ENCODE data around the gene TREX2.

TREX2 gene, protein sequence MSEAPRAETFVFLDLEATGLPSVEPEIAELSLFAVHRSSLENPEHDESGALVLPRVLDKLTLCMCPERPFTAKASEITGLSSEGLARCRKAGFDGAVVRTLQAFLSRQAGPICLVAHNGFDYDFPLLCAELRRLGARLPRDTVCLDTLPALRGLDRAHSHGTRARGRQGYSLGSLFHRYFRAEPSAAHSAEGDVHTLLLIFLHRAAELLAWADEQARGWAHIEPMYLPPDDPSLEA

DNA sequence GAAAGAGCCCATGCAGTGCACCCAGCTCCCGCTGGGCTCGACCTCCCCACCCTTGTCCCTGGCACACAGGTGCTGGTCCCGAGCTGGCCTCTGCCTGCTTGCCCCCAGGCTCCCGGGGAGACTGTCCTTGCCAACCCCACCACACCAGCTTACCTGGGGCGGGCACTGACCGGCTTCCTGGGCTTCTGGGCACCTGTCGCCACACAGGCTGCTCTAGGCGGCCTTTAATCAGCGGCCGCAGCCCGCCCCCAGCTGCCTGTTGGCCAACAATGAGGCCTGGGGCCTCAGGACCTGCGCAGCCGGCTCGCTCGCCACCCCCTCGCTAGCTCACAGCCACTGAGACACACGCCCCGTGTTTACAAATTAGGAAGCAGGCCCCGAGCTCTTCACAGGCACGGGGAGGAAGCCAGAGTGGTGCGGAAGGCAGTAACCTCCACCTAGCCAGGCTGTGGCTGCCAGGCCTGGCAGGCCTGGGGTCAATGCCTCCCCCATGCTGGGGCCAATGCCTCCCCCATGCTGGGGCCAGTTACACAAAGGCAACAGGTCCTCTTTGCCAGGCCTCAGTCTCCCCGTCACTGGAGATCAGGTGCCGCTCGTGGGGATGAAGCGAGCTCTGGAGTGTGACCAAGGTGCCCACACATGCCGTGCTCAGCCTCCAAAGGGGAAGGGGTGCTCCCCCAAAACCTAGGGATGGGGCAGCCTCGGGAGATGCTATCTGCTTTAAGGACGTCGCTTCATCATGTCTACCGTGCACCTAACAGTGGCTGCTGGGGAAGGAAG, at the start of gene TREX2:
TREX2 (minus strand) TSS at position 201 of the 780 bp plus-strand sequence. CDS start 626 bp downstream, outside the sequence.
- no peak for DNase-seq (ENCODE audit: low spot score)

DNA sequence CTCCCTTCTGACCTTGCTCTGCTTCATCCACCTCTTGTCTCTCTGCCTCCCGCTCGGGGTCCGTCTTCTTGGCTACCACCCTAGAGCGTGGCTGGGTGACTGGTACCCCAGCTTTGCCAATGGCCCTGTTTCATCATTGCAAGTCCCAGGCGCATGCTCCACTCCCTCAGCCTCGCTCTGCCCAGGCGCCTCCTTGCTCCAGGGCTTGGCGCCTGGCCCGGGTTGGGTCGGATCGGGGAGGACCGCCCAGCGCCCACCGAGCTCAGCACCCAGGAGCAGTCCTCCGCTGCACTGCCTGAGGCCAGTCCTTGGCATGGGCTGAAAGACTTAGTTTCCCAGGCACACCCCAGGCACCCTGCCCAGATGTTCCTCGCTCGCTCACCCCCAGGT, 49.5 kb upstream of the TREX2 start:
- DNase-seq (ENCODE audit: low spot score), result no peak

DNA sequence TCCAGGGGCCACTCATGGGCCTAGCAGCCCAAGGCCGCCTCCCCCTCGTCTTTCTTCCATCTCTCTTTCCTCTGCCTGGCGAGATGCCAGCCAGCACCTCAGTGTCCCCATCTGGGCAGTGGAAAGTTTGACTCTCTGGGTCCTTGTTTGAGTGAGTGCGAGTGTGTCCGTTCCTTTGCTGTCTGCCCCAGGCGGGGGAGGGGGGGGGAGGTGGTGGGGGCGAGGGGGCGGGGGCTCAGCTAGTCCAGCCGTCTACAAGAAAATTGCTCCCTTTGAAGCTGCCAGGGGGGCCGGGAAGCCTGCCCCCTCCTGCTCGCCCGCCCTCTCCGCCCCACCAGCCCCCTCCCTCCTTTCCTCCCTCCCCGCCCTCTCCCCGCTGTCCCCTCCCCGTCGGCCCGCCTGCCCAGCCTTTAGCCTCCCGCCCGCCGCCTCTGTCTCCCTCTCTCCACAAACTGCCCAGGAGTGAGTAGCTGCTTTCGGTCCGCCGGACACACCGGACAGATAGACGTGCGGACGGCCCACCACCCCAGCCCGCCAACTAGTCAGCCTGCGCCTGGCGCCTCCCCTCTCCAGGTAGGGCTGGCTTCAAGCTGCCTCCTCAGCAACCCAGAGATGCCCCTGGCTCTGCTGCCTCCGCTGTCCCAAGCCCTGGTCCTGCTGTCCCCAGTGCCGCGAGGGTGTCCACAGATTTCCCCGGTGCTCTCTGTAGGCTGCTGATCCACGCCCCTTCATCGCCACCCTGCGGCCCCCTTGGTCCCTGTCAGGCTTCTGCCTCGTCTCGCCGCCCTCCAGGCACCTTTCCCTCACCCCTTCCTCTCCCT, 48.9 kb upstream of the TREX2 start, which contains the start of gene BGN:
BGN (plus strand) TSS at position 440 of the 821 bp plus-strand sequence. CDS start 9,652 bp downstream, outside the sequence.
- DNase-seq (ENCODE audit: low spot score), result peak; percentile 57

DNA sequence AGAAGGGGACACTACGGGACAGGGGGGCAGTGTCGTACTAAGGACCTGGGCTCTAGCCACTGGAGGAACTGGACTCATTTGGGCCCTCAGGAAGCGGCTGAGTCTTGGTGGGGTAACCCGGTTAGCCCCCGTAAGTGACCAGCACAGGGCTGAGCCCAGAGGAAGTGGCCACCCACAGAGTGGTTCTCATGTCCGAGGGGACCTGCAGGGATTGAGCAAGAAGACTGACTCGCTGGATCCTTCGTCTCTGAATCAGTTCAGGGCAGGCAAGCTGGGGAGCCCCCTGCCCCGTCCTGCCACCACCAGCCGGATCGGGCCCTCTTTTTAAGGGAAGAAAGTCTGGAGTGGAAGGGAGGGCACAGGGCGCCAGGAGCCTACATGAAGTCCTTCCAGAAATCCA, 48.2 kb upstream of the TREX2 start:
- DNase-seq (ENCODE audit: low spot score), result no peak

DNA sequence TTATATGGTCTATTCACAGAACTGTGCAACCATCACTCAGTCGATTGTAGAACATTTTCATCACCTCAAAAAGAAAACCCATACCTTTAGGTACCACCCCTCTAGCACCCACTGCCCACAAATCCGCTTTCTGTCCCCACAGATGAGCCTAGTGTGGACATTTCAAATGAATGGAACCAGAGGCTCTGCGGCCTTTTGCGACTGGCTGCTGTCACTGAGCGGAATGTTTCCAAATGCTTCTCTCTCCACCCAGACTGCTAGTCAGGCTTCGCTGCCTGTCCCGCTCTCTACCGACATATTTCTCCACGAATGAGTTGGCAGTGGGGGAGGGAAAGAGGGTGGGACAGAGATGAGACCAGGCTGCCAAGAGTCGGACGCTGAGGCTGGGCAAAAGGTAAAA, 47.2 kb upstream of the TREX2 start:
- no peak for DNase-seq (ENCODE audit: low spot score)

DNA sequence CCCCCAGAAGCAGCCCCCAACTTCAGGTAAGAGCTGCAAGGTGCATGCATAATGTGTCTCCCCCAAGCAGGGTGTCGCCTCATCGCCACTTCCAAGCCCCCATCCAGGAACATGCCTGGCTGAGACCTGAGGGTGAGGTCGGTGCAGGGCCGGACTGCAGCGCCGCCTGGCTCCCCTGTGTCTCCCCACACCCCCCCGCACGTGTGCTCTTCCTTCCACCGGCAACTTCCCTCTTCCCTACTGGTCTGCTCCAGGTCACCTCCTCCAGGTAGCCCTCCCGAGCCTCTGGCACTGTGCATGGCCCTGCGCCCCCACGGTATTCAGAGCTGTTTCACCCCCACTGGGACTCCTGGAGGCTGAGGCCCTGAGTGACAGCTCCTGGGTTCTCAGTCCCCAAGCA, 46.7 kb upstream of the TREX2 start:
- no peak for DNase-seq (ENCODE audit: low spot score)

DNA sequence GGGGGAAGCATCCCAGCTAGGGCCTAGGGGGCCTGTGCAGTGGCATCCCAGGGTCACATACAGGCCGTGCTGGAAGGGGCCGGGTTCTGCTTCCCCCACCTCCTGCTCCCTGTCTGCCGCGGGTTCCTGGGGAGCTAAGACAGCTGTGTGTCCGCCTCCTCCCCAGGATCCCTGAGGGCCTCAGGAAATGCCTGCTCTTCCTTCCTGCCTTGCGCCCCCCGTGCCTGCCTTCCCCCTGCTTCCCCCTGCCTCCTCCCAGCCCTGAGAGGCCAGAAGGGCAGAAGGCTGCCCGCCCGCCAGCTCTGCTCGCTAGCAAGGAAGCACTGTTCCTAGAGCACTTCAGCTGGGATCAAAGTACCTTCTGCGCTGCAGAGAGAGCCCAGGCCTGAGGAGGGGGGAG, 46.1 kb upstream of the TREX2 start:
- DNase-seq (ENCODE audit: low spot score), result no peak

DNA sequence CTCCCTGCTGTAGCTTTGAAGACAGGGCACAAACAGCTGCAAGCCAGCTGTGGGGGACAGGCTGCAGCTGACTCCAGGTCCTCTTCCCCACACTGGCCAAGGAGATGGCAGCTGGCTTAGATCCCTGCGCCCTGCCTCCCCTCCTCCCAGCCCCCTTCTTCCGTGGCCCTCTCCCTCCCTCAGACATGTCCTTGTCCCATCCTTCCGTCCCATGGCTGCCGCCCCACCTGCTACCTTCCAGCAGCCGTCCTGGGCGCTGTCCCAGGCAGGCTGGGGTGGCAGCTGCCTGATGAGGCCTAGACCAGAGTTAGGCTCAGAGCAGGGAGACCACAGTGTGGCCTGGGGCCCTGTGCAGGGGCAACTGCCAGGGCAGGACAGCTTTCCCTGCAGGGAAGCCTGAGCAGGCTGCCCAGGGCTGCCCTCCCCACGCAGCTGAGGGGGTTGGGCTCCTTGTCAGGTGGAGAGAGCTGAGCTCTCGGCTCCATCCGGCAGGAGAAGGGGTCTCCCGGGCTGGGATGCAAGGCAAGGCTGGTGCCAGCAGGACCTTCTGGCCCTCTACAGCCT, 45.6 kb upstream of the TREX2 start:
- DNase-seq (ENCODE audit: low spot score), result no peak

DNA sequence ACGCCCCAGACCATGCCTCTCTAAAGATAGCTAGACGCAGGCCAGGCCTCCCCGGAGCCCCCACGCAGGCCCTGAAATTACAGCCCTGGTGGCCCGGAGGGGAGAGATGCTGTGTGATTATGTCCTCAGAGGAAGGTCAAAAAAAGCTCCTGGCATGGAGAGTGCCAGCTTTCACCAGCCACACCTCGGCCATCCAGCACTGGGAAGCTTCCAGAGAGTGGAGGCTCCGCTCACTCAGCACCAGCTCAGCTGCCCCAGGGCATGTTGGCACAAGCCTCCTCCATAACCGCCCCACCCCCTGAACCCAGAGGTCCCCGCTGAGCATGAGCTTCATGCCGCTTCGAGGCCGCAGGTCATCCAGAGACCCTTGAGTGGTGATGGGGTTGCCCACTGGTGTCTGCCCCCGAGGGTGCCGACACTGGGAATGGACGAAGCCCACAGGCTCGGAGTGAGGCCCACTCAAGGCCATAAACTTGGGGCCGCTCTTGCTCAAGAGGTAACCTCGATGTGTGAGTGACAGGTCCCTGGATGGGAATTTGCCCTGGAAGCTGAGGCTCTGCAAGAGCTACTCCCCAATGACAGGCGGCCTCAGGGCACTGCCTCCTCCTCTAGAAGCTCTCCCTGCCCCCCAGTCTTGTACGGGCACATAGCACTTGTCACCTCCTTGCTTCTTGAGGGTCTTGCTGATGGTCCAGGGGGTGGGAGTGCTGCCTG, 44.5 kb upstream of the TREX2 start:
- no peak for DNase-seq (ENCODE audit: low spot score)

DNA sequence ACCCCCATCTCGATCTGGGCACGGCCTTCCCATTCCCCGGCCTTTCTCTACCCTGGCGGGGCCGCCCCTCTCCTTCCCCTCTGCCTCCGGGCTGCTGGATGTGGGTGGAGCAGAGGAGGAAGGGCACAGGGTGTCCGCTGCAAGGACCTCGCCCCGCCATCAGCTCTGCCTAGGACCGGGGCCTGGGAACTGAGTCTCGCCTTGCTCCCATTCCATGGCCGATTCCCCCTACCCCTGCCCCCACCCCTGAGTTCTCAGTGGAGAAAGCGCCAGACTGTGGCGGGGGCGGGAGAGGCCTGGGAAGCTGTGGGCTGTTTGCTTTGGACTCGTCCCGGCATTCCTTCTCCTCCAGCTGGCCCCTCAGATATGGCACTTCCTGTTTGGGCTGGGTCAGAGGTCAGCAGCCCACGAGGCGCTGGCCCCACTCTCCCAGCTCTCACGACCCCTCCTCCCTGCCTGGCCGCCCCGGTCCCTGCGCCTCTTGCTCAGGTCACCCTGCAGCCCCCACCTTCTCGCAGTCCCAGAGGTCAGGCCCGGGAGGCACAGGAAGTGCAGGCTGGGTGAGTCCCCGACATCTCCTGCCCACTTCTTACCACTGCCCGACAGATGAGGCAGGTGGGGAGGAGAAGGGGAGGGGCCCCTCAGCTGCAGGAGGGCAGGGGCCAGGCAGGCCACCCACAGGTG, 42.5 kb upstream of the TREX2 start:
- DNase-seq (ENCODE audit: low spot score), result no peak

DNA sequence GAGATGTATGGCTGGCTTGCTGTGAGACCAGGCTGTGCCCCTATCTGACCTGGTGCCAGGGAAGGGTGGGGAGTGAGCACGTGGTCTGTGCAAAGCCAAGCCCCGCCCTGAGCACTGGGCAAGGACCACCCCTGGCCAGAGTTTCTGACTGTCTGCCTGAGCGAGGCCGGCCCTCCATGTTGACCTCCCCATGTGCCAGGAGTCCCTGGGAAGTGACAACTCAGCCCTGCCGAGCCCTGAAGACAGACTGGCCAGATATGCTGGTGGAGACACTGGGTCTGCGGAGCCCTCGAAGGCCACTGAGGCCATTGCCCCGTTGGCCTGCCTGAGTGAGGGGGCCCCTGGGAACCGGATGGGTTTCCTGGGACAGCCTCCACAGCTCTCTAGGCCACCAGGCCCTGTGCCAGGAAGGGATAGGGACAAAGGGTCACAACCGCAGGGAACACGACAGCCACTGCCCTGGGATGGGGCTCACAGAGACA, 41.8 kb upstream of the TREX2 start:
- no peak for DNase-seq (ENCODE audit: low spot score)

DNA sequence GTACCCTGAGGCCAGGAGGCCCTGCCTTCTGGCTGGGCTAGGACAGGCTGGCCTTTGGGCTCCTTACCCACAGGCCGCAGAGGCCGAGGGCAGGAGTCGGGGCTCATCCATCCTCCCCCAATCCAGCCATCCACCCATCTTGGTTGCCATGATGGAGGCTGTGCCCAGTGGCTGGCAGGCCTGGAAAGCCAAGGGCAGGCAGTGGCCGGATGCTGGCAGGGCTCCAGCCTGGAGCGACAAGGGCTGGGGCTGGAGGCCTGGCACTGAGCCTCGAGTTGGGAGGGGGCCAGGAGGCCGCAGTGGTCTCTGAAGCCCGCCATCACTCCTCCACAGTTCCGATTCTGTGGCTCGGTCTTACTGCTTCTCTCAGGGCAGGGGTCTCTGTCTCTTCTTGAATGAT, 40.3 kb upstream of the TREX2 start:
- no peak for DNase-seq (ENCODE audit: low spot score)

DNA sequence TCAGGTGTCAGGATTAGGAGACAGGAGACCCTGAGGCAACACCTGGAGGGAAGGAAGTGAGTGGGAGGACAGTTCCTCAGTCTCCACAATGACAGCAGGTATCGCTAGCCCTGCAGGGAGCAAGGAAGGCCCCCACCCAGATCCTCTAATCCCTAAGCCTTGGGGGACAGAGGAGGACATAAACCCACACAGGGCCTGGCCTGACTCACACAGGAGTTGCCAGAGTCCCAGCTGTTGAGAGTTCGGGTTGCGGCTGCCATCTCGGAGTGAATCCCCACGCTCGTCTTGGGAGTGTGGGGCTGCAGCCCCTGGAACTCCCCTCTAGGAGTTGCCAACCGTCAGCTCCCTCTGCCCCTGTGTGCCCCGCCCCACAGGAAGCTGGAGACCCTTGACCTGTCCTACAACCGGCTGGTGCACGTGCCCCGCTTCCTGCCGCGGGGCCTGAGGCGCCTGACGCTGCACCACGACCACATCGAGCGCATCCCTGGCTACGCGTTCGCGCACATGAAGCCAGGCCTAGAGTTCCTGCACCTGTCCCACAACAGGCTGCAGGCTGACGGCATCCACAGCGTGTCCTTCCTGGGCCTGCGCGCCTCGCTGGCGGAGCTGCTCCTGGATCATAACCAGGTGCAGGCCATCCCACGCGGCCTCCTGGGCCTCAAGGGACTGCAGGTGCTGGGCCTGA, 39.7 kb upstream of the TREX2 start:
- DNase-seq (ENCODE audit: low spot score), result no peak

DNA sequence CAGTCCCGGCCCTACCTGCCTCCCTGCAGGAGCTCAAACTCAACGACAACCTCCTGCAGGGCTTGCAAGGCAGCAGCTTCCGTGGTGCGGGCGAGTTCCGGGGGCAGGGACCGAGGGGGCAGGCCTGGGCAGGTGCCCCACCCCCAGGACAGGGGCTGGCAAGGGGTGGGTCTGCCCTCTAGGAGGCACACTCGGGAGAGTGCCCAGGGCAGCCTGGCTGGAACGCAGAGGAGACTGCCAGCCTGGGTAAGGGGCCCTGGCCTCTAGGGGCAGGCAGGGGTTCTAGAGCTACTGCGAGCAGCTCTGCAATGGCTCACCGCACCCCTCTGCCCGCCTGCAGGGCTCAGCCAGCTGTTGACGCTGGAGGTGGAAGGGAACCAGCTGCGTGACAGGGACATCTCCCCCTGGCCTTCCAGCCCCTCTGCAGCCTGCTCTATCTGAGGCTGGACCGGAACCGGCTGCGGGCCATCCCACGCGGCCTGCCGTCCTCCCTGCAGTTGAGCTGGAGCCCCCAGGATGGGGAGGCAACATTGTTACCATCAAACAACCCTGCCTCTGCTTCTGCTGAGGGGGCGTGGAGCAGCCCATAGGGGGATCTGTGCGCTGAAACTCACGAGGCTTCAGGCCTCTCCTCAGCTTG, 36.6 kb upstream of the TREX2 start:
- no peak for DNase-seq (ENCODE audit: low spot score)

DNA sequence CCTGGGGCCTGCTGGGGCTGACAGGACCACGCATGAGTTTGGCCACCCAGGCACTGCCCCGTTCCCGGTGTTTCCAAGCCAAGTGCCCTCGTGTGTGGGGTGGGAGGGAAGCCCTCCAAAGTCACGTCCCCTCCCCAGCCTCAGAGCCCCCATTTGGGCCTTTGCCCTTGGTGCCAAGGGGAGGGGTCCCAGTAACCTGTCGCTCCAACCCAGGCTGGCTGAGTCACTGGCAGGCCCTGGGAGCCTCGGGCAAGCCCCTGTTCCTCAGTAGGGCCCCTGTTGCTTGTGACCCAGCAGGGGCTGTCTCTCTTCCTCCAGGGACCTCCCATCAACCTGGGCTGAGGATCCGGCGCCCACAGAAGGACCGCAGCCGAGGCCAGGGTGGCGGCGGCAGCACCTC, 35.2 kb upstream of the TREX2 start:
- DNase-seq (ENCODE audit: low spot score), result no peak

DNA sequence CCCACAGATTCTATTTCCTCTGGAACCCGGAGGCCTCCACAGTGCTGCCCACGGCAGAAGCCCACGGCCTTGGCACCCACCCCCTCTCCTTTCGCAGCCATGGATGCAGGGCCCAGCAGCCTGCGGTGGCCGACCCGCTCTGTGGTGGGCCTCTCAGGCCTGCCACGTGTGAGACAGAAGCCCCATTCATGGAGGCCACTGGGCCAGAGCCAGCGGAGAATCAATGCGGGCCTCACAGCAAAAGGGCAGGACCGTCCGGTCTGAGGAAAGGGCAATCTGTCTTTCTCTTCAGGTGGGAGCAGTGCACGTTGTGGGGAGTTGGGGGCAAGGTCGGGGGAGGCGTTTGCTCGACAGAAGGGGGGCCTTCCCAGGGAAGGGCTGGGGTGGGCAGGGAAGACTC, 32.9 kb upstream of the TREX2 start:
- DNase-seq (ENCODE audit: low spot score), result no peak

DNA sequence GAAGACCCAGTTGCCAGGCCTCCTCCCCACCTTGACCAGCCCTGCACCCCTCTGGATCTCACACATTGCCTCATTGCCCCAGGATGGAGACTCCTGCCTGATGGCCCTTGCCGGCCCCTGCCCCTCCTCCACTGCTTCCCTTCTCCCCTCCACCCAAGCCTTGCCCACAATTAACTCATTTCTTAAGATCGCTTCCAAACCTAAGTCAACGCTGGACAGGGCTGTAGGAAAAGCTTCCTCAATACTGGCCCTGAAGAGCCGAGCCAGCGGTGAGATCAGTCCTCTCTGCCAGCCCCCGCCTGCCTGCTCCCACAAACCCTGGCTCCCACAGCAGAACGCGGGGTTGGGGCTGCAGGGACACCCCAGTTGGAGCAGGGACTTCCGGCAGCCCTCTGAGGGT, 32.0 kb upstream of the TREX2 start:
- no peak for DNase-seq (ENCODE audit: low spot score)

DNA sequence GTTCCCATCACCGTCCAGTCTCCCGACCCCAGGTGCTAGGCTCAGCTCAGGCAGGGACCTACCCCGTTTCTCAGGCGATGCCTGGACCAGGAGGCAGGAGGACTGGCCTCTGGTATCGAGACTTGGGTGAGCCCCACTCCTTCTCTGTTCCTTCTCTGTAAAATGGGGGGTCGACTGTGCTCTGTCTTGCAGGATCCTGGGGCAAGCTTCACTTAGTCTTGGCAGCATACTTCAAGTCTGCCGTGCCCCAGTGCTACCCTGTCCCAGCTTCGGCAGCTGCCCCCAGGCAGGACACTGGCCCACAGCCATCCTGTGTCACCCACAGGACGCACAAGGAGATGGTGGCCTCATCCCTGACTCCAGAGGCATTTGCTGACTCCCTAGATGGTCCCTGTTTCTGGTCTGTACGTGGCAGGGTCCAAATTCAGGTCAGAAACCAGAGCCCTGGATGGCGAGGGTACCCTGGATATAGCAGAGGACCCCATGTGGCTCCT, 31.6 kb upstream of the TREX2 start:
- DNase-seq (ENCODE audit: low spot score), result no peak

DNA sequence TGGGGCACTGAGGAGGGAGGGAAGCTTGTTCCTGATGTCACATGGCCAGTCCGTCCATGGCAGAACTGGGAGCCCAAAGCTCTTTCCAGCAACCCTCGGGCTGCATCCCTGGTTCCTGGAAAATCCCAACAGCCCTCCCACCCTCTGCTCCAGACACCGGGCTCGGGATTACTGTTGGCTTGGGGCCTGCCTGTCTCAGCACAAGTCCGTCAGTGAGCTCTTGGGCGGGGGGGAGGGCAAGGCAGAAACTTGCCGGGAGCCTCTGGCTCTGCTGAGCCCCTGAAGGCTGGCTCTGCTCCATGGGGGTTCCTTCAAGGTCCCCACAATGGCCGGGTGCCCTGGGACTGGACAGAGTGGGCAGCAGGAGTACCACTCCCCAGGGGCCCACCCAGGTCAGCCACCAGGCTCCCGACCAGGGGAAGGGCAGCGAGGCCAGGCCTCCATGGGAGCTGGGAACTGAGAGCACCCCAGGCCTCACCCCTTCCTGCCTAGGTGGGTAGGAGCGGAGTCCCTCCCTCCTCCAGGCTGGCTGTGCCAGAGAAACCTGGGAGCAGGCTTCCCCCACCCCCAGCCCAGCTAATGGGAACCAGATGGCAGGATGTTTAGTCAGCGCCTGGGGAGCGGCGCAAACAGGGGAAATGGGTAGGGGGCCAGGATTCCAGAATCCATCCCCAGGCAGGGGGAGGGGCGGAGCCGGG, 31.0 kb upstream of the TREX2 start:
- no peak for DNase-seq (ENCODE audit: low spot score)
